GOT3 (cell line): ENCODE data around the gene FEM1B.

Experiments used
- DNase-seq: peaks from one replicate; lab custom pipeline; 2025; ENCODE audit warnings: mixed read lengths; lab: John Stamatoyannopoulos, UW

Gene FEM1B

GRCh38 chr15:68259883-68260282 lies 17.7 kb upstream of the FEM1B start:
- DNase-seq: no peak

- no peak for DNase-seq
These were observed 16.3 kb upstream of the FEM1B start for GRCh38 chr15:68261241-68261640.

GRCh38 chr15:68261980-68262379 lies 15.6 kb upstream of the FEM1B start:
- DNase-seq: no peak

GRCh38 chr15:68262514-68263356 lies 14.8 kb upstream of the FEM1B start:
- no peak for DNase-seq

- no peak for DNase-seq
These were observed 13.3 kb upstream of the FEM1B start for GRCh38 chr15:68264282-68264681.

- DNase-seq: no peak
These were observed 12.5 kb upstream of the FEM1B start for GRCh38 chr15:68265081-68265480.

GRCh38 chr15:68265674-68266073 lies 11.9 kb upstream of the FEM1B start:
- DNase-seq: no peak

- no peak for DNase-seq
These were observed 9.1 kb upstream of the FEM1B start for GRCh38 chr15:68268405-68268804.

- no peak for DNase-seq
These were observed 5.6 kb upstream of the FEM1B start for GRCh38 chr15:68271854-68272471.

- DNase-seq: no peak
These were observed 4.7 kb upstream of the FEM1B start for GRCh38 chr15:68272721-68273271.

- no peak for DNase-seq
These were observed 3.2 kb upstream of the FEM1B start for GRCh38 chr15:68274201-68274848.

- DNase-seq: no peak
These were observed 2.3 kb upstream of the FEM1B start for GRCh38 chr15:68275165-68275746.

GRCh38 chr15:68276668-68277067 lies 877 bp upstream of the FEM1B start:
- DNase-seq: no peak

GRCh38 chr15:68277131-68277602 lies 378 bp upstream of the FEM1B start:
- no peak for DNase-seq

- no peak for DNase-seq
These were observed 725 bp downstream of the FEM1B start for GRCh38 chr15:68278345-68278594.

GRCh38 chr15:68278595-68279405 lies 1.3 kb downstream of the FEM1B start:
- no peak for DNase-seq

GRCh38 chr15:68279779-68280753 lies 2.5 kb downstream of the FEM1B start:
- DNase-seq: no peak

- no peak for DNase-seq
These were observed 3.5 kb downstream of the FEM1B start for GRCh38 chr15:68281008-68281407.

- no peak for DNase-seq
These were observed 5.9 kb downstream of the FEM1B start for GRCh38 chr15:68283401-68283800.

GRCh38 chr15:68284616-68285258 lies 7.2 kb downstream of the FEM1B start:
- DNase-seq: no peak
